Raji (cell line): Measurements from ENCODE around the gene BLVRA.

Source experiments
- POLR2A ChIP-seq: IDR thresholded peaks from 2 replicates; pipeline ENCODE4 v1.6.1; 2011; ENCODE audit warnings: low read depth, low read length, control low read depth; ENCODE audit not compliant: insufficient read depth

BLVRA gene

DNA sequence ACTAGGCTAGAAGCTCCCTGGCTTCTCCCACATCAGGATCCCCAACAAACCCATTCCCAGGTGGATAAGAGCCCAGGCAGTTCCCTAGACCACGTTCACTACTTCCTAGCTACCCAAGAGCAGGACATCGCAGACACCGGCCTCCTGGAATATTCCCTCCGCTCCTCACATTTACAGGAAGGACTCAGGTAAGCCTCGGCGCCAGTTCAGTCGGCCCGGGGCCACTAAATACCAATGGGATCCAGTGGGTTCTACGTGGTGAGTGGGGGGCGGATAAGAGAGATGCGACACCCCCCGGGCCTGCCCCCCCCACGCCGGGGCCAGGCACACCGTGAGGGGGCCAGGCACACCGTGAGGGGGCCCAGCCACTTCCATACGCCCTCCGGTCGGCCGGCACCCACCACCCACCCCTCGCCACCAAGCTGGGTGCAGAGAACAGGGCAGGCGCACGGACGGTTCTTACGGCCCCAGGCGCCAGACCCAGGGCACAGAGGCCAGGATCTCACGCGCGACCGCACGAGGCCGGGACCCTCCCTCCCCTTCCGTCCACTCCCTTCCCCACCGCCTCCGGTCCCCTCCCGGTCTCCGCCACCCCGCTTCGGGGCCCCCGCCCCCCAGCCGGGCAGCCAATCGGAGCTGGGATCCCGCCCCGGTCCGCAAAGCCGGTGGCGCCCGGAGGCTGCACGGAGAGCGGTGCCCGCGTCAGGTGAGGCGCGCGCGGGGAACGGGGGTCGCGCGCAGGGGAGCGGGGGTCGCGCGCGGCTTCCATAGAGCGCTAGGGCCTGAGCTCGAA is at the start of gene BLVRA:
Gene BLVRA (plus strand): TSS at position 652 of the 793 bp plus-strand sequence. CDS start 12,479 bp downstream, outside the sequence.
- no peak for TF ChIP-seq POLR2A

DNA sequence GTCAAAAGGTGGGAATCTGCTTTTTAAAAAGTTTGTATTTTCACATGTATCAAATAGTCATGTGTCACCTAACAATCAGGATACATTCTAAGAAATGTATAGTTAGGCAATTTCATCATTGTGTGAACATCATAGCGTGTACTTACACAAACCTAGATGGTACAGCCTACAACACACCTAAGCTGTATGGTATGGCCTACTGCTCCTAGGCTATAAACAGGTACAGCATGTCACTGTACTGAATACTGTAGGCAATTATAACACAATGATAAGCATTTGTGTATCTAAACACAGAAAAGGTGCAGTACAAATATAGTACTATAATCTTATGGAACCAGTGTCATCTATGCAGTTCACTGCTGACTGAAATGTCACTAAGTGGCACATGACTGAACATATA is 47.0 kb upstream of the BLVRA start:
- TF ChIP-seq POLR2A: no peak

- no peak for TF ChIP-seq POLR2A
Observed at GRCh38 chr7:43716598-43716997, 41.9 kb upstream of the BLVRA start.

GRCh38 chr7:43721193-43721806 is 37.2 kb upstream of the BLVRA start:
- TF ChIP-seq POLR2A: no peak

DNA sequence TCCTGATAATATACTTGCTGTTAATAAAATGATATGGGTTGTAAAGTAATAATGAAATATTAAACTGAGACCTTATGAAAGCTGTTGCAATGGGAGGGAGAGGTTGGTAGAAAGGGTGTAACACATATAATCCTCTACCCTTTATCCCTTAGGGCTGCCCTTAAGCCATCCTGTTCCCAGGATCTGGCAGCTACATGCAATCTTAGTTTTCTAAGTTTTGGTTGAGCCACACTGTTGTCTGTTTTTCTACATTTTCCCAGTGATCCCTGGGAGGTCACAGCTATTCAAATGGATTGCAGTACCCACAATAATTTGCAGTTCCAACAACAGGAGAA is 35.5 kb upstream of the BLVRA start:
- no peak for TF ChIP-seq POLR2A

DNA sequence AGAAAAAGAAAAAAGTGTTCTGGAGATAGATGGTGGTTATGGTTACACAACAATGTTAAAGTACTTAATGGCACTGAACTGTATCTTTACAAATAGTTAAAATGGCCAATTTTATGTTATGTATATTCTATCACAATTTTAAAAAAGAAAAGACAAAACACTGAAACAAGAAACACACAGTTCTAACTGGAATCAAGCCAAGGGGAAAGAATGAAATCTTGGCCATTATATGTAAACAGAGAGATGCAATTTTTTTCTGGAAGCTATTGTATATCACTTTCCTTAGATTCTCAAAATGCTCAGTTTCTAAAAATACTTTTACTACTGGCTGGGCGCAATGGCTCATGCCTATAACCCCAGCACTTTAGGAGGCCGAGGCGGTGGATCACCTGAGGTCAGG is 33.2 kb upstream of the BLVRA start:
- TF ChIP-seq POLR2A: no peak

GRCh38 chr7:43726466-43726865 is 32.0 kb upstream of the BLVRA start:
- no peak for TF ChIP-seq POLR2A

DNA sequence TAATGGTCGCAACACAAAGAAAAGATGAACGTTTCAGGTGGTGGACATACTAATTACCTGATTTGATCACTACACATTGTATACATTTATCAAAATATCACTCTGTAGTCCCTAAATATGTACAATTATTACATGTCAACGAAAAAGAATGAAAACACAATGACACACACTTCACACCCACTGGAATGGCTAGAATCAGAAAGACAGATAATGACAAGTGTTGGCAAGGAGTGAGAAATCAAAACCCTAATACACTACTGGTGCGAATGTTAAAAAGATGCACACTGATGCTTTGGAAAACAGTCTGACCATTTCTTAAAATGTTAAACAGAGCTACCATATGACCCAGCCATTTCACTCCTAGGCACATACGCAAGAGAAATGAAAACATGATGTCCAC is 31.5 kb upstream of the BLVRA start:
- TF ChIP-seq POLR2A: no peak

GRCh38 chr7:43727494-43727893 is 31.0 kb upstream of the BLVRA start:
- TF ChIP-seq POLR2A: no peak

GRCh38 chr7:43729214-43729923 is 29.1 kb upstream of the BLVRA start, which contains the start of gene COA1:
Gene COA1, minus strand, starts transcription at chr7:43729523. Its CDS starts 80,909 bp downstream, at chr7:43648614.
- peak; percentile 96 for TF ChIP-seq POLR2A

GRCh38 chr7:43729924-43730248 is 28.6 kb upstream of the BLVRA start:
- no peak for TF ChIP-seq POLR2A

- no peak for TF ChIP-seq POLR2A
Observed at GRCh38 chr7:43735403-43735801, 23.1 kb upstream of the BLVRA start.

GRCh38 chr7:43735802-43736603 is 22.5 kb upstream of the BLVRA start:
- TF ChIP-seq POLR2A: no peak

GRCh38 chr7:43737467-43738127 is 20.9 kb upstream of the BLVRA start:
- no peak for TF ChIP-seq POLR2A

DNA sequence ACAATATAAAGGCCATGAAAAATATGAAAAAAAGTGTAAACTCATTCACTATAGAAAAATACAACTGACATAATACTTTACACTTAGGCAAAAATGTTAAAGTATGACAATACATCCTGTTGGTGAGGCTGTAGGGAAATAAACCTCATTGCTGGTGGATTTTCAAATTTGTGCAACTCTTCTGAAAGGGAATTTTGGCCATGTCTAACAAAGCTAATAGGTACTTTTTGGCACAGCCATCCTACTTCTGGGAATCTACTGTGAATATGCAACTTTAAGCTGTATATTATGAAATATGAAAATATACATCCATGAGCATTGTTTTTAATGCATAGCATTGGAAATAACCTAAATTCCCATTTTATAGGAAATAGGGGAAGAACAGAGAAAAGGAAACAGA is 15.8 kb upstream of the BLVRA start:
- no peak for TF ChIP-seq POLR2A
